Occipital lobe (tissue), 2 donors: ENCODE results near the gene HEPH. TPM values are rescaled to one million over a fixed set of nuclear protein-coding genes. Genes with fewer than 3 reads are reported as not detected.
"Not testable (repeated sequence)": the region's sequence is repeated elsewhere in the genome, so short reads cannot be mapped to it uniquely, and the experiment has no call there.

Experiments
- DNase-seq: peaks from one replicate; lab custom pipeline; 2025; lab: John Stamatoyannopoulos, UW
- total RNA-seq: library from RNA; depleted of rRNA; stranded (reverse); fragments of >200 nt; gene quantifications from one replicate; pipeline ENCODE4 v1.2.3, GENCODE V29; 2014

HEPH gene, protein sequence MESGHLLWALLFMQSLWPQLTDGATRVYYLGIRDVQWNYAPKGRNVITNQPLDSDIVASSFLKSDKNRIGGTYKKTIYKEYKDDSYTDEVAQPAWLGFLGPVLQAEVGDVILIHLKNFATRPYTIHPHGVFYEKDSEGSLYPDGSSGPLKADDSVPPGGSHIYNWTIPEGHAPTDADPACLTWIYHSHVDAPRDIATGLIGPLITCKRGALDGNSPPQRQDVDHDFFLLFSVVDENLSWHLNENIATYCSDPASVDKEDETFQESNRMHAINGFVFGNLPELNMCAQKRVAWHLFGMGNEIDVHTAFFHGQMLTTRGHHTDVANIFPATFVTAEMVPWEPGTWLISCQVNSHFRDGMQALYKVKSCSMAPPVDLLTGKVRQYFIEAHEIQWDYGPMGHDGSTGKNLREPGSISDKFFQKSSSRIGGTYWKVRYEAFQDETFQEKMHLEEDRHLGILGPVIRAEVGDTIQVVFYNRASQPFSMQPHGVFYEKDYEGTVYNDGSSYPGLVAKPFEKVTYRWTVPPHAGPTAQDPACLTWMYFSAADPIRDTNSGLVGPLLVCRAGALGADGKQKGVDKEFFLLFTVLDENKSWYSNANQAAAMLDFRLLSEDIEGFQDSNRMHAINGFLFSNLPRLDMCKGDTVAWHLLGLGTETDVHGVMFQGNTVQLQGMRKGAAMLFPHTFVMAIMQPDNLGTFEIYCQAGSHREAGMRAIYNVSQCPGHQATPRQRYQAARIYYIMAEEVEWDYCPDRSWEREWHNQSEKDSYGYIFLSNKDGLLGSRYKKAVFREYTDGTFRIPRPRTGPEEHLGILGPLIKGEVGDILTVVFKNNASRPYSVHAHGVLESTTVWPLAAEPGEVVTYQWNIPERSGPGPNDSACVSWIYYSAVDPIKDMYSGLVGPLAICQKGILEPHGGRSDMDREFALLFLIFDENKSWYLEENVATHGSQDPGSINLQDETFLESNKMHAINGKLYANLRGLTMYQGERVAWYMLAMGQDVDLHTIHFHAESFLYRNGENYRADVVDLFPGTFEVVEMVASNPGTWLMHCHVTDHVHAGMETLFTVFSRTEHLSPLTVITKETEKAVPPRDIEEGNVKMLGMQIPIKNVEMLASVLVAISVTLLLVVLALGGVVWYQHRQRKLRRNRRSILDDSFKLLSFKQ
- 5.1 TPM for total RNA-seq

DNA sequence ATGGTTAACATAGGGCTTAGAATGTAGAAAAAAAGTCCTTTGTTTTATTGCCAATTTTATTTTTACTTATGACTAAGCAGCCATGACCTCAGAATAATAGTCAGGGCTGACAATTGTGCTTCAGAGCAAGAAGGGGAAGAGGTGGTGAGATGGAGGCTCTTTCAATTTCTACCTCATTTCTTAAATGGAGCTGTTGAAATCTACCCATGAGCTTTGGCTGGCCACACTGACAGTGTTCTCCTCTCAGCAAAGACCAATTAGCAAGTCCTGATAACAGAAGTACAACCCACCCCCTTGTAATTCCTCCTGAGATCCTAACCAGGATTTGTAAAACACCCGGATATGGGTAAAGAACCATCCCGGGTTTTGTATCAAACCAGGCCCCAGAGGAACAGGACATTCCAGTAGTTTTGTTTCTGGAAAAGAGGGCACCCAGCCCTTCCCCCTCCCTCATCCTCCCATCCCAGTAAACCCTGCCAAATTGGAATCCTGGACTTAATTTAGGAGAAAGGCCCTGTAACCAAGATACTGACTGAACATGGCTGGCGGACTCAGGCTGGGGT is at the start of gene HEPH:
Gene HEPH, plus strand, starts transcription at position 399 of the 563 bp plus-strand sequence. CDS start 6,324 bp downstream, outside the sequence.
- no peak for DNase-seq

DNA sequence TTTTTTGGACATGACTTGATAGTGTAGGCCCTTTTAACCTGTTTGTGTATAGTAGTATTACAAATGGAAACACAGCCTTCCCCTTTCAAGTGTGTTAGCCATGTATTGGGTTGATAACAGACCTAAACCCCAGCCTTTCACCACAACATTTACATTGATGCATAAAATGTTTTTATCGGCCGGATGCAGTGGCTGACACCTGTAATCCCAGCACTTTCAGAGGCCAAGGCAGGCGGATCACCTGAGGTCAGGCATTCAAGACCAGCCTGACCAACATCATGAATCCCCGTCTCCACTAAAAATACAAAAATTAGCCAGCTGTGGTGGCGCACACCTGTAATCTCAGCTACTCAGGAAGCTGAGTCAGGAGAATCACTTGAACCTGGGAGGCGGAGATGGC is 45.3 kb upstream of the HEPH start:
- DNase-seq: not testable (repeated sequence)

DNA sequence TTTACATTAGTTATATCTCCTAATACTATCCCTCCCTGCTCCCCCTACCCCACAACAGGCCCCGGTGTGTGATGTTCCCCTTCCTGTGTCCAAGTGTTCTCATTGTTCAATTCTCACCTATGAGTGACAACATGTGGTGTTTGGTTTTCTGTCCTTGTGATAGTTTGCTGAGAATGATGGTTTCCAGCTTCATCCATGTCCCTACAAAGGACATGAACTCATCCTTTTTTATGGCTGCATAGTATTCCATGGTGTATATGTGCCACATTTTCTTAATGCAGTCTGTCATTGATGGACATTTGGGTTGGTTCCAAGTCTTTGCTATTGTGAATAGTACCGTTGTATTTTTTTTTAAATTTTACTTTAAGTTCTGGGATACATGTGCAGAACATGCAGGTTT is 42.7 kb upstream of the HEPH start:
- not testable (repeated sequence) for DNase-seq

DNA sequence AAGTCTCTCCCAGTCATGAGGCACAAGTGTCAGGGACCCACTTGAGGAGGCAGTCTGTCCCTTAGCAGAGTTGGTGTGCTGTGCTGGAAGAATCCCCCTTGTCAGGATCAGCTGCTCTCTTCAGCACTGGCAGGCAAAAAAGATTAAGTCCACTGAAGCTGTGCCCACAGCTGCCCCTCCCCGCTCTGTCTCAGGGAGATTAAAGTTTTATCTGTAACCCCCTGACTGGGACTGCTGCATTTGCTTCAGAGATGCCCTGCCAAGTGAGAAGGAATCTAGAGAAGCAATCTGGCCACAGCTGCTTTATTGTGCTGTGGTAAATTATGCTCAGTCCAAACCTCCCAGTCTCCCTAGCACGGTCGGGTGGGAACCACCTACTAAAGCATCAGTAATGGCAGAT is 37.4 kb upstream of the HEPH start:
- no peak for DNase-seq

DNA sequence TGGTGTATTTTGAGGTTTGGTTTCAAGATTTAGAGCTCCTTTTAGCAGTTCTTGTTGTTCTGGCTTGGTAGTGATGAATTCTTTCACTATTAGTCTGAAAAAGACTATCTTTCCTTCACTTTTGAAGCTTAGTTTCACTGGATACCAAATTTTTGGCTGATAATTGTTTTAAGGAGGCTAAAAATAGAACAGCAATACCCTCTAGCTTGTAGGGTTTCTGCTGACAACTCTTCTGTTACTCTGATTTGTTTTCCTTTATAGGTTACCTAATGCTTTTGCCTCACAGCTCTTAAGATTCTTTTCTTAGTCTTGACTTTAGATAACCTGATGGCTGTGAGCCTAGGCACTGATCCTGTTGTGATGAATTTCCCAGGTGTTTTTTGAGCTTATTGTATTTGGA is 33.6 kb upstream of the HEPH start:
- DNase-seq: no peak

DNA sequence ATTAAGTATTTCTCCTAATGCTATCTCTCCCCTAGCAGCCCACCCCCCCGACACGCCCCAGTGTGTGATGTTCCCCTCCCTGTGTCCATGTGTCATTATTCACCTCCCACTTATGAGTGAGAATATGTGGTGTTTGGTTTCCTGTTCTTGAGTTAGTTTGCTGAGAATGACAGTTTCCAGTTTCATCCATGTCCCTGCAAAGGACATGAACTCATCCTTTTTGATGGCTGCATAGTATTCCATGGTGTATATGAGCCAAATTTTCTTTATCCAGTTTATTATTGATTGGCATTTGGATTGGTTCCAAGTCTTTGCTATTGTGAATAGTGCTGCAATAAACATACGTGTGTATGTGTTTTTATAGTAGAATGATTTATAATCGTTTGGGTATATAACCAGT is 28.8 kb upstream of the HEPH start:
- not testable (repeated sequence) for DNase-seq

DNA sequence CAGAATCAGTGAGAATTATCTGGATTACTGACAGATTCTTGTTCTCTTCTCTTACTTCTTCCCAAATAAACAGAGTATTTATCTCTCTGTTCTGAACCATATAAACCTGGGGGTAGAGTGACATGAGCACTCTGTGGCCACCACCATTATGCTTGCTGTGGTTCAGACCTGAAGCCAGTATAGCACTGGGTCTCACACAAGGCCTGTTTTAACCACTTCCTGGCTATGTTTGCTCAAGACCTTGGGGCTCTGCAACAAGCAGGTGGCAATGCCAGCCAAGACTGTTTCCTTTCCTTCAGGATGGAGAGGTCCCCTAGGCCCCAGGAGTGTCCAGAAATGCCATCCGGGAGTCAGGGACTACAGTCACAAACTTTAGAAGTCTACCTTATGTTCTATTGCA is 21.7 kb upstream of the HEPH start:
- no peak for DNase-seq

DNA sequence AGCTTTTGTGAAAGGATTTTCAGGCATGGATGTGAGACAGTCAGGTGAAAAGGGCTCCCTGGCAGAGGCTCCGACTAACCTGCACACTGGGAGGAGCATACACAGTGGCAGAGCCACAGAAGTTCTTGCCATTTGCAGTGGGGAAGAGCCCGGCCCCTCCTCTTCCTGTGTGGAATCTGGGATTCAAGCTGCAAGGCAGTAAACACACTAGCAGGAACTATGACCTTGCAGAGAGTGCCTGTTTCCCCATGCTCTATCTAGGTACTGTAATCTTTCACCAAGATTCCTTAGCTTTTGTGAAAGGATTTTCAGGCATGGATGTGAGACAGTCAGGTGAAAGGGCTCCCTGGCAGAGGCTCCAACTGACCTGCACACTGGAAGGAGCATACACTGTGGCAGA is 19.8 kb upstream of the HEPH start:
- no peak for DNase-seq

DNA sequence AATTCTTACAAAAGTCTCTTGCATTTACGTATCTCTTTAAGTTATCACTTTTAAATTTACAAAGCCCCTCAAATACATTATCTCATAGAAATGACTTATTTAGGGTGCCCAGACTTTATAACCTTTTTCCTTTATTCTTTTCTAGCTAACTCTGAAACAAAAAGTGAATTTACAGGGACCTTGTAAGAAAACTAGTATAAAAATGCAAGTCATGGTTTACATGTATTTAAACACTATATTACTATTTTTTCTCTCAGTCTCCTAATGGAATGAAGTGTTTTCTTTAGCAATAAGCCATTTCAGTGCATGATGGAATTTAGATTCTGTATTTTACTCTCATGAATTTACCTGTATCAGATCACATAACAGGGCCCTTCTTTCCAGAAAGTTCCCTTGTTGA is 14.5 kb upstream of the HEPH start:
- DNase-seq: no peak

DNA sequence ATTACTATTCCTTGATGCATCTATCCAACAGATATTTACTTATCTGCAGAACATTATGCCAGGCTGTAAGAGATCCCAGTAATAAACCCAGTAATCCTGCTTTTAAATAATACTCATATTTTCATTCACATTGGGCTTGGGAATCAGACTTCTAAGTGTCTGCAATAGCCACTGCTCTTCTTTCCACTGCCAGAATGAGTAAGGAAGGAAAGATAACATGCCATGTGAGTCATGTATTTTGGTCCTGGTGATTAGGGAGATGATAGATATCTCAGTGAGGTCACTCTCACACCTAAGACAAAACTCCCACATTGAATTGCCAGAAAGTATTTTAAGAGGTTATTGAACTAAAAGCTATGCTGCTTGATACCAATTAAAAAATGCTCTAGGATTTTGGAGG is 13.9 kb upstream of the HEPH start:
- DNase-seq: no peak

DNA sequence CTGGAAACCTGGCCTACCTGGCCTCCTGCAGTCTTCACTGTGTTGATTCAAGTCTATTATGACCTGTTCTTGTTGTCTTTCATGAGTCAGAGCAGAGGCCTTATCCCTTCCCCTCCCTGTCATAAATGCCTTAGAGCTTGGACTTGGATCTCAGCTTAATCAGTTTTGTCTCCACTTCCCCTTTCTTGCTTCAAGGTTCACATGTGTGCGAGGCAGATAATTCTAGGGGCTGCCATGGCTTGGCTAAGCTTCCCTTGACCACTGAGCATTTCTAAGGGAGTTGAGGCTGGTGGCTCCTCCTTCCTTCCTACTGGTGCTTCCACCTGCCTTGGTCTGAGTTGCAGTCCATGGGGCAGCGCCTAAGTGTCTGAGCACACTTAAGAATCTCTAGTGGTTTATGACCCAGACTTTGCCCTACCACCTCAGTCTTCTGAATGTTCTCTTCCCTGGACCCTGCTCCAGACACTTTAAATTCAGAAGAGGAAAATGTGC is 1.7 kb upstream of the HEPH start:
- DNase-seq: no peak

DNA sequence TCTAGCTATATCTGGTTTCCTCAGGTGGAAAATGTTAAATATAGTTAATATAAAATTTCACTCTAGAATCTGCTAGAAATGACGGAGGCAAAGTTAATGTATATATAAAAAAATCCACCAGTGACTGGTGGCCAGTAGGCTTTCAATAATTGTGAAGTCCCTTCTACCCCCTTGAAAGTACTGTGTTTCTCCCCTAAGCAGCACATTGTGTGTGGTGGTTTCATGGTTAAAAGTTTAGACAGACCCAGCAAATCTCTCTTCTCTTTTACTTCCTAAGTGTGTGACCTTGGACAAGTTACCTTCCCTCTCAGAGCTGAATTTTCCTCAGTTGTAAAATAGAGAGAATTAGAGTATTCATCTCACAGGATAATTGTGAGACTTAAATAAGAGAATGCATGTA is 600 bp upstream of the HEPH start:
- no peak for DNase-seq

DNA sequence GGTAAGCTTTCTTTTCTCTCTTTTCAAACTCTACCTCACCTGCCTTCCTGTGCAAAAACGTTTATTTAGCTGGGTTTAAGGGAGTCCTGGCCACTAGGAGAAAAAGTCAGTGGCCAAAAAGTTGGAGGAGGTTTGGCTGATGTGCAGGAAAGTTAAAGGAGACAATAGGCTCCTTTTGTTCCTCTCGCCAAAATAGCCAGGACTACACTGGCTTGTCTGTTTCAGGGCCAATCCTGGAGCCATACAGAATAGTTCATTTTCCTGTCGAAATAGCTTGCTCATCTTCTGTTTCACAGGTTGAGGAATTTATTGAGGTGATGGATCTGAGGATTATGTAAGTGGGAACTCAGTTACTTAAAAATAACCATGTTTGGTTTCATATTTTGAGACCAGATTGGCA is 423 bp downstream of the HEPH start:
- DNase-seq: no peak

DNA sequence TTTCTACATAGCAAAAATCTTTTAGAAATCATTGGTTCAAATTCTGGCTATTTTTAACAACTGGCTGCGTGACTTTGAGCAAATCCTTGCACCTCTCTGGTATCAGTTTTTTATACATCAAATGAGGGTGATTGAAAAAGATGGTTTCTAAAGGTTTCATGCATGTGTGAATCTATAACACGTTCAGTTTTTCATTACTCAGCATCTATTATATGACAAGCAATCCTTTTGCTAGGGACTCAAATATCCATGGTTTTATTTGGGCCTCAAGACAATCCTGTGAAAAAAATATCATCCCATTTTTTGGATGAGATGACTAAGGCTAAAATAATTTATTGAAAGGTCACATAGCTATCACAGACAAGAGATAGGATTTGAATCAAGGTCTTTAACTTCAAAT is 884 bp downstream of the HEPH start:
- DNase-seq: no peak

DNA sequence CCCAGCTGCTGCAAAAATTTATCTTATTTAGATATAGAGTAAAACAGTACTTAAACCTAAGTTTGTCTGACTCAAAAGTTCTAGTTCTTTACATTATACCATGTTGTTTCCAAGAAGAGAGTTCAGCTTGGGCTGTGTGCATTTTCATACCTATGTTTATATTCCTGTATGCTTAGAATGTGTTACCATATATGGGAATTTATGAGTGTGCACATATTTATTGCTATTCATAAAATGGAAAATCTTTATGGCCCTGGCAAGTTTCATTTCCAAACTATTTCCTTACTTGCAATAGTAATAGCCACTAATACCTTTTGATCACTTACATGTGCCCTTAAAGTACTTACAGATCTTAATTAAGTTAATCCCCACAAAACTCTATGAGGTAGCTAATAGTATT is 2.6 kb downstream of the HEPH start:
- DNase-seq: no peak

DNA sequence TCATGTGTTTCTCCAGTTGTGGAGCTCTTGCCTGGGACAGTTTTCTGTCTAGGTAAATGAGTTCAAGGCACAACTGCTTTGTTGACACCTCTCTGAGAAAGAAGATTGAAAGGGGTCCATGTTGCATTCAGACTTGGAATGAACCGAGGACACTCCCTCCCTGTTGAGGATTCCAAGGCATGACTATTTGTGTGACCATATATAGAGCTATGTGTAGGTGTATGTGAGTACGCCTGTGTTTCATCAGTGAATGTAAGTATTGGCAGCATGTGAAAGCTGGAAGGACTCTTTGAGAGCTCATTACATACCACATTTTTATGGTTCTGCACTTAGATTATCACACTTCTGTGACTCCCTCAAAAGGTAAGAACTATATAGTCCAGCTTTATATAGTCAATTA is 3.4 kb downstream of the HEPH start:
- no peak for DNase-seq

DNA sequence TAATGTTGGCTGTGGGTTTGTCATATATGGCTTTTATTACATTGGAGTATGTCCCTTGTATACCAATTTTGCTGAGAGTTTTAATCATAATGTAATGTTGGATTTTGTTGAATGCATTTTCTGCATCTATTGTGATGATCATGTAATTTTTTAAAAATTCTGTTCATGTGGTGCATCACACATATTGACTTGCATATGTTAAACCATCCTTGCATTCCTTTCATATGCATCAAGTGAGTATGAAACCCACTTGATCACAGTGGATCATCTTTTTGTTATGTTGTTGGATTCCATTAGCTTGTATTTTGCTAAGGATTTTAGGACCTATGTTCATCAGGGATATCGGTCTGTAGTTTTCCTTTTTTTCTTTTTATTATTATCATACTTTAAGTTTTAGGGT is 12.1 kb downstream of the HEPH start:
- DNase-seq: no peak

DNA sequence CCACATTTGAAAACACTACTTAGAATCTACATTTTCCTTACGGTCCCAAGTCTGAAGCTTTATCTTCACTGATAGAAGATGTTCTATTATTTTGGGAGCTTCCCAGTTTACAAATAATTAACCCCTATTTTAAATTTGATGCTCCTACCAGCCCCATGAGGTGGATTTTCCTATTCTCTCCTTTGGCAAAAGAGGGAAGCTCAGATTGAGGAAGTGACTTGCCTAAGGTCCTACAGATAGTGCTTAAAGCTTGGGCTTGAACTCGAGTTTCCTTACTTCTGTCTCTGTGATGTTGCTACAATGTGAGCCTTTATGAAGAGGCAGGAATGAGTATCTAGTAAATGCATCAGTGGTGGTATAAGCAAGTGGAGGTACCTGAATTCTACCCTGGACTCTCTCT is 27.5 kb downstream of the HEPH start:
- DNase-seq: no peak

DNA sequence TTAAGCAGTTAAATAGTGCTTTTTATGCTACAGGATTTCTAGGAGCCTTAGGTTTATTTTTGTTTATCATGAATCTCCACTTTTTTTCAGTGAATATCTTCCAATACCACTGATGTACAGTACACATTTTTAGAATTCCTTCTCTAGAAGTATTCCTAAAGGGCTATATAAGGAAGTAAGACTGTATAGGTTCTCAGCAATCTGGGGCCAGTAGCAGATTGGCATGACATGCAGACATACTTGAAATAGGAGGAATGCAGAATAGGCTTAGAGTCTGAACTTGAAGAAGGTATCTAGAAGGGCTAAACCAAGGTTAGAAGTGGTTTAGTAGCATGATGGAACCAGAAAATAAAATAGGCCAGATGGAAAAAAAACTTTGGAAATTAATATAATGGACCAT is 29.8 kb downstream of the HEPH start:
- no peak for DNase-seq

DNA sequence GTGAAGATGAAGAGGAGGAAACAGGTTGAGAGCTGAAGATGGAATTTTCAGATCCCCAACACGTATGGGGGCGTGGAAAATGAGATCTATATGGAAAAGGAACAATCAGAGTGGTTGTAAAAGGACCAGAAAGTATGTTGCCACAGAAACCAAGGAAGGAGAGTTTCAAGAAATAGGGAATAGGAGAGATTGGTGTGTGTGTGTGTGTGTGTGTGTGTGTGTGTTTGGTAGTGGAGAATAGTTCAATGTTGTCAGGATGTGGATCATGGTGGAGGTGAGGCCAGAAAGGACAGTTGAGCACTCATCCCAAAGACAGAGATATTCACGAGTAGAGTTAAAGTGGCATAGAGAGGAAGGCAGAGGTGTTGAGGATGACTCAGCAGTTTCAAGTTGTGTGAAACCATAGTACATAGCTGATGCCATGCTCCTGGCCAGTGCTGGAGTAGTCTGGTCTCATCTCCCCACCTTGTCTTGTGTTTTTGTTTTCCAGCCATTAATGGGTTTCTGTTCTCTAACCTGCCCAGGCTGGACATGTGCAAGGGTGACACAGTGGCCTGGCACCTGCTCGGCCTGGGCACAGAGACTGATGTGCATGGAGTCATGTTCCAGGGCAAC is 36.1 kb downstream of the HEPH start:
- no peak for DNase-seq
